Purkinje cell (primary cell): ENCODE results near the gene SMARCE1. TPM values are rescaled to one million over a fixed set of nuclear protein-coding genes. Genes with fewer than 3 reads are reported as not detected.

Experiments used
- polyA plus RNA-seq: library from polyadenylated mRNA; unstranded; fragments of >200 nt; fragmentation: Nextera tagmentation; gene quantifications from 2 replicates; pipeline ENCODE4 v1.2.1, GENCODE V29; 2014

Gene SMARCE1
- polyA plus RNA-seq = 65.2 and 73.0 TPM in 2 replicates

GRCh38 chr17:40647624-40648383 lies at the start of gene SMARCE1:
SMARCE1 (minus strand) TSS chr17:40647818; CDS start chr17:40645802, 2,016 bp downstream.

GRCh38 chr17:40664582-40665333 lies 17.1 kb upstream of the SMARCE1 start, which contains the start of gene KRT222:
KRT222 (minus strand) TSS chr17:40665177; CDS start chr17:40665099, 78 bp downstream.

Other genes with a start within 250 kb of the SMARCE1 start
- gene TOP2A, start 229.9 kb downstream of the SMARCE1 start, polyA plus RNA-seq = not detected in 2 replicates
- 0.14 and 0.17 TPM in 2 replicates for gene IGFBP4, start 204.4 kb downstream of the SMARCE1 start, polyA plus RNA-seq
- gene TNS4, start 146.2 kb downstream of the SMARCE1 start, polyA plus RNA-seq = not detected in 2 replicates
- not detected in 2 replicates for gene CCR7, start 82.3 kb downstream of the SMARCE1 start, polyA plus RNA-seq
- 172 and 190 TPM in 2 replicates for gene KRT222, start 17.4 kb upstream of the SMARCE1 start, polyA plus RNA-seq
- gene KRT24, start 55.9 kb upstream of the SMARCE1 start, polyA plus RNA-seq = 0.85 TPM in 1 of 2 replicates, not detected in the other
- gene KRT25, start 107.5 kb upstream of the SMARCE1 start, polyA plus RNA-seq = 0.52 and 3.2 TPM in 2 replicates
- gene KRT26, start 124.4 kb upstream of the SMARCE1 start, polyA plus RNA-seq = not detected in 2 replicates
- gene KRT27, start 134.7 kb upstream of the SMARCE1 start, polyA plus RNA-seq = not detected in 2 replicates
- gene KRT28, start 152.1 kb upstream of the SMARCE1 start, polyA plus RNA-seq = not detected in 2 replicates
- gene KRT10, start 174.8 kb upstream of the SMARCE1 start, polyA plus RNA-seq = 45.5 and 59.0 TPM in 2 replicates
- not detected in 2 replicates for gene KRT12, start 219.4 kb upstream of the SMARCE1 start, polyA plus RNA-seq
- gene KRT20, start 237.4 kb upstream of the SMARCE1 start, polyA plus RNA-seq = not detected in 2 replicates